Lower lobe of right lung (tissue), 2 donors: Measurements from ENCODE around the gene FUT8. TPM values are rescaled to one million over a fixed set of nuclear protein-coding genes. Genes with fewer than 3 reads are reported as not detected.

ENCODE experiments used
- ATAC-seq, 2 donors: fragments of 200-7000 bp; cut with Tn5 transposase; one replicate each; pipeline ENCODE4 v1.9.1; 2020 to 2022; ENCODE audit warnings: mild to moderate bottlenecking in 2 of 2, moderate library complexity in 2 of 2
- DNase-seq: peaks from one replicate; pipeline ENCODE4 v3.0.0-alpha.2; 2020
- H3K27ac ChIP-seq: fragments of 200-600 bp; one replicate; pipeline ENCODE4 v1.8.0; 2022
- H3K27me3 ChIP-seq: fragments of 200-600 bp; one replicate; pipeline ENCODE4 v1.8.0; 2022; ENCODE audit warnings: low read depth
- H3K36me3 ChIP-seq: fragments of 200-600 bp; one replicate; pipeline ENCODE4 v1.8.0; 2022; ENCODE audit warnings: mild to moderate bottlenecking
- H3K4me1 ChIP-seq: fragments of 200-600 bp; one replicate; pipeline ENCODE4 v1.8.0; 2022
- H3K4me3 ChIP-seq: fragments of 200-600 bp; one replicate; pipeline ENCODE4 v1.8.0; 2022; ENCODE audit warnings: mild to moderate bottlenecking
- H3K9me3 ChIP-seq: fragments of 200-600 bp; one replicate; pipeline ENCODE4 v1.8.0; 2022
- CTCF ChIP-seq: fragments of 200-600 bp; IDR thresholded peaks from one replicate; pipeline ENCODE4 v1.8.0; 2022; ENCODE audit warnings: antibody characterized with exemption, mild to moderate bottlenecking
- intact Hi-C: fragments of 100-400 bp; cut with DNase I; formaldehyde crosslinking; loops from one replicate; pipeline ENCODE4 v1.11.0; 2022
- total RNA-seq: library from RNA; stranded (reverse); fragmentation: NEBNext Ultra II Directional; extraction: Animal tissue kit (Norgen Biotek cat#: 25700); gene quantifications from one replicate; pipeline ENCODE4 v1.2.1, GENCODE V29; 2021
- donor health status: DM: no; HTN: yes; CAD: no; lungs with severe emphysema.

The FUT8 gene
- total RNA-seq, 1 donor from 2014 or later: 46.1 TPM

- peak in 1 of 2 donors; percentile 43 for ATAC-seq
- H3K27ac ChIP-seq: no peak overlapping the region
Measured at GRCh38 chr14:65373016-65373670, 39.4 kb upstream of the FUT8 start.

GRCh38 chr14:65373671-65374039 lies 38.9 kb upstream of the FUT8 start:
- DNase-seq (no peak), ATAC-seq (peak in 1 of 2 donors; percentile 21)
- no peak overlapping the region for H3K27ac ChIP-seq
- no peak for TF ChIP-seq CTCF
- H3K27me3 ChIP-seq: no peaks in the 10 kb centered on the region
- no peaks in the 10 kb centered on the region for H3K36me3 ChIP-seq
- H3K4me1 ChIP-seq: no peaks in the 10 kb centered on the region
- intact Hi-C loops: no loop called here
- no peaks in the 10 kb centered on the region for H3K9me3 ChIP-seq
- peak overlapping the region; percentile 20 for H3K4me3 ChIP-seq

More at GRCh38 chr14:65373016-65373670, 39.4 kb upstream of the FUT8 start:
- Histone ChIP-seq H3K36me3 (no peaks in the 10 kb centered on the region), H3K9me3 (no peaks in the 10 kb centered on the region), H3K4me3 (peak overlapping the region; percentile 20), H3K4me1 (no peaks in the 10 kb centered on the region), H3K27me3 (no peaks in the 10 kb centered on the region)
- no peak for TF ChIP-seq CTCF
- DNase-seq: no peak
- intact Hi-C loops: no loop called here

- no peak for TF ChIP-seq CTCF
- peak; percentile 40 to 70 for ATAC-seq
- no peak for DNase-seq
Measured at GRCh38 chr14:65377576-65377975, 35.0 kb upstream of the FUT8 start.

GRCh38 chr14:65382586-65382985 lies 29.9 kb upstream of the FUT8 start:
- H3K27me3 ChIP-seq: no peaks in the 10 kb centered on the region
- no peak for TF ChIP-seq CTCF
- H3K27ac ChIP-seq: no peak overlapping the region
- no peaks in the 10 kb centered on the region for H3K4me1 ChIP-seq
- no peak overlapping the region for H3K4me3 ChIP-seq
- ATAC-seq (no peak), DNase-seq (no peak)
- no peaks in the 10 kb centered on the region for H3K36me3 ChIP-seq
- peaks cover 2% of the 10 kb centered on the region for H3K9me3 ChIP-seq
- intact Hi-C loops: no loop called here

More at GRCh38 chr14:65377576-65377975, 35.0 kb upstream of the FUT8 start:
- intact Hi-C loops: no loop called here
- no peak overlapping the region for H3K27ac ChIP-seq
- H3K4me3 ChIP-seq: no peak overlapping the region
- H3K4me1 ChIP-seq: no peaks in the 10 kb centered on the region
- peaks cover 2% of the 10 kb centered on the region for H3K9me3 ChIP-seq
- H3K36me3 ChIP-seq: no peaks in the 10 kb centered on the region
- H3K27me3 ChIP-seq: no peaks in the 10 kb centered on the region

- ATAC-seq: no peak
Measured at GRCh38 chr14:65387171-65387570, 25.4 kb upstream of the FUT8 start.

More at GRCh38 chr14:65387171-65387570, 25.4 kb upstream of the FUT8 start:
- TF ChIP-seq CTCF: no peak
- Histone ChIP-seq H3K36me3 (no peaks in the 10 kb centered on the region), H3K27ac (no peak overlapping the region), H3K9me3 (no peaks in the 10 kb centered on the region), H3K4me3 (no peak overlapping the region), H3K27me3 (no peaks in the 10 kb centered on the region), H3K4me1 (no peaks in the 10 kb centered on the region)
- DNase-seq: no peak
- intact Hi-C loops: no loop called here
